HG03571 (cell line): Measurements from ENCODE around the gene LUZP1.
"Not testable (repeated sequence)": the region's sequence is repeated elsewhere in the genome, so short reads cannot be mapped to it uniquely, and the experiment has no call there.

Experiments used
- ATAC-seq: cut with Tn5 transposase; IDR thresholded peaks from one replicate; pipeline ENCODE4 v1.9.1; 2021; ENCODE audit not compliant: unreplicated experiment

Gene LUZP1

DNA sequence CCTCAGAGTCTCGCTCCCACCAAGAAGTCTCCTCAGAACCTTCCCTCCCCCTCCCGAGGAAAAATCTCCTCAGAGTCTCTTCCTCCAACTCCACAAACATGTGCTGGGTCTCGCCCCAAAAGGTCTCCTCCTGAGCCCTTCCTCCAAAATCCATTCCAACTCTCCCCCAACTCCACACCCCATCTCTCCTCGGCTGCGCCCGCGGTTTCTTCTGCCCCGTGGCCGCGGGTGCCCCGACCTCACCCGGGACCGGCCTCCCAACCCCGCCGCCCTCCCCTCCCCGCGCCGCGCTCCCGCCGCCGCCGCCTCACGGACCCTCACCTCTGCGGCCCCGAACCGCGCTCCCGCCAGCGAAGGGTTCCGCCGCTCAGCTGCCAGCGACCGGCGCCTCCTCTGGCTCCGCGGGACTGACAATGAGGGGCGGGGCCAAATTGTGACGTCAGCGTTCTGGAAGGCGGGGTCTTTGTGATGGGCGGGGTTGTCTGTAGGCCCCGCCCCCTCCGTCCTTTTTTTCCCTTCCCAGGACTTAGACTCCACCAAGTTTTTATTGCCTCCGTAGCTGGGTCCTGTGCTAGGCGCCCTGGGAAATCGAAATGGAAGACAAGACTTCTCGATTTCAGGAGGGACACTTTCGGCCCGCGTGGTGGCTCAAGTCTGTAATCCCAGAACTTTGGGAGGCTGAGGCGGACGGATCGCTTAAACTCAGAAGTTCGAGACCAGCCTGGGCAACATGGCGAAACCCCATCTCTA is at the start of gene LUZP1:
LUZP1 (minus strand) TSS at position 412 of the 750 bp plus-strand sequence.
- no peak for ATAC-seq

DNA sequence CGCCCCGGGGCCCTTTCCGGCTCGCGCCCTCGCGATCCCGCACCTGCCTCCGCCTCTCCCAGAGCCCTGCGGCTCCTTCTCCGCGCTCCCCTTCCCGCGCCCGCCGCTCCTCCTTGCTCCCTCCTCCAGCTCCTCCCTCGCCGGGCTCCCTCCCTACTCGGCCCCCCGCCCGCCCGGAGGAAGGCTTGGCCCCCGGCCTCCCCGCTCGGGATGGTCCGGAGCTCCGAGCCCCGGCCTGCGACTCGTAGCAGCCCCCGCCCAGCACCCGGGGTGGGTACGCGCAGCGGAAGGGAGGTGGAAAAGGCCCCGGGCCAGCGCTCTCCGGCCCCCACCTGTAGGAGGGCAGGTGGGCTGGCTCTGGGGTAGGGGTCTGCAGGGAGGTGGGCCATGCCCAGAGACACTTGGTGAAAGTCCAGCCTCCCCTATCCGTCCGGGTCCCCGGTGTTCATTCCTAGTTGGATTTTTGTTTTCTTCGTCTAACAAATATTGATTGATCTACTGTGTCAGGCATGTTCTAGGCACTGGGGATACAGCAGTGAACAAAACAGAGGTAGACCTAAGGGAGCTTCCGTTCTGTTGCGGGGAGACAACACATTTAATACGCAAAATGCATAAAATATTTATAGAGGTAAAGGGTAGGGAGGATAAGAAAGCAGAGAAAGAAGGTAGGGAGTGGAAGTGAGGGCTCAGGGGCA is 48.9 kb upstream of the LUZP1 start, which contains the start of gene HTR1D:
HTR1D (minus strand) TSS at position 82 of the 695 bp plus-strand sequence. CDS start 23,283 bp downstream, outside the sequence.
- ATAC-seq = no peak

GRCh38 chr1:23216771-23217420 is 48.2 kb upstream of the LUZP1 start:
- no peak for ATAC-seq

DNA sequence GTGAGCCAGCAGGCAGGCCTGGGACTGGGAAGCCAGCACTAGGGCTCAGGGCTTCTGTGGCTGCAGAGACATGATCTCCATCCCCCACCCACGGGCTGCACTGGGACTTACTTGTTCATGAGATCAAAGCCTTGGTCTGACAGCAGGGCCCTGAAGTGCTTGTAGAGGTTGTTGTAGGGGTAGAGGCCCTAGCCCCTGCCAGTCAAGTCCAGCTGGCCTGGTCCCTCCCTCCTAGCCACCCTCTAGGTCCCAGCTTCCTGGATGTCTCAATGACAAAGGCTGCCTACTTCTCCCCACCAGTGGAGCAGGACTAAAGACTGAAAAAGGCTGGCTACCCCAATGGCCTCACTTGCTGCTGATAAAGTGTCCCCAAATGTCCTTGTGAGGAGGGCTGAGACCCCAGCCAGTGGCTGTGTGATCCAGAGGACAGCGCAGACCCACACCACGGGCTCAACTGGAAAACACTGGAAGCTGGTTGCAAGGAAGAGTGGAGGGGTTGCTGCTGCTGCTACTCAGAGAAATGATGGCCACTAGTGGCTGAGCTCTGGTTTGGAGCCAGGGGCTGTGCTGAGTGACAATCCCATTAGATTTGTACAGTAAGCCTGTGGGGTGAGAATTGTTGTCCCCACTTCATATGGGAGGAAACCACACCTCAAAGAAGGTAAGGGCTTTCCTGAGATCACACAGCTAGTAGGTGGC is 47.2 kb upstream of the LUZP1 start:
- no peak for ATAC-seq

- no peak for ATAC-seq
These were observed 46.6 kb upstream of the LUZP1 start for GRCh38 chr1:23215291-23215690.

DNA sequence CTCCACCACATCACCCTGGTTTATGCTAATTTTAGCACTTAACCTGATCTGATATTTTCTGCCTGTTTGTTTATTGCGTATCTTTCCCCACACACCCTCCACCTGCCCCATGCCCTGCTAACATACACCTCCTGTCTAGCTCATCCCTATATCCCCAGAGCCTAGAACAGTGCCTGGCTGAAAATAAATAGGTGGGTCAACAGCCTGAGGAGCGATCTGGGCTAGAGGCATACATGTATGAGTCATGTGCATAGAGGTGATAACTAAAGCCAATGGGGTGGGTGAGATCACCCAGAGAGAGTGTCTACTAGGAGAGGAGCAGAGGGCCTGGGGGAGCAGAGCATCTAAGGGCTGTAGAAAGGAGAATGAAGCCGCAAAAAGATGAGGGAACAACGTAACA is 46.0 kb upstream of the LUZP1 start:
- no peak for ATAC-seq

DNA sequence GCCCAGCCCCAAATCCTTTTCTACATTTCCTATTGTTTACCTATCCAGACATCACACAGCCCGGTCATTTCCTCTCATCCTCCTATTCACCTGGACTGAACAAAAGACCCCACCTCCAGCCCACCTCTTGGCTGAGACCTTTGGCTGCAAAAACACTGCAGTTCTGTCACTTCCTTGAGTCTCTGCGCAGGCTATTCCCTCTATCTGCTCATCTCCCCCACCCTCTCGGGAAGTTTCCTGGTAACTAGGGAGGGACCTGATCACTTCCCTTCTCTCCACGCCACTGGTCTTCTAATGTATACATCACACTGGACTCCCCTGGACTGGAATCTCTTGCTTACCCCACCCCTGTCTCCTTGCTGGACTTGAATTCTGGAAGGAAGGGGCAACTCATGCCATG is 43.3 kb upstream of the LUZP1 start:
- no peak for ATAC-seq

DNA sequence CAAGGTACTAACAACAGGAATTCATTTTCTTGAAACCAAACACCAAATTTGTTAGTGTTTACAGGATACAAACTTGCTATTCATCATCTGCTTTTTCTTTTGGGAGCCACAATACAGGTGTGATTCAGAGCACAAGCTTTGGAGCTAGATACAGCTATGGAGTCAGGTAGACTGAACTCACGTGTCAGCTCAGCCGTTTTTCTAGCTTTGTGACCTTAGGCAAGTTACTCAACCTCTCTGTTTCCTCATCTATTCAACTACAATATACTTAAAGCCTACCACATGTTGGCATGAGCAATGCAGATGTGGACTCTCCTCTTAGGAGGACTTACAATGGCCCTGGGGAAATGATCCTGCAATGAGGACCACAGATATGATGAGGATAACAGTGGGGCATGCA is 42.3 kb upstream of the LUZP1 start:
- no peak for ATAC-seq

GRCh38 chr1:23210351-23210785 is 41.7 kb upstream of the LUZP1 start:
- no peak for ATAC-seq

DNA sequence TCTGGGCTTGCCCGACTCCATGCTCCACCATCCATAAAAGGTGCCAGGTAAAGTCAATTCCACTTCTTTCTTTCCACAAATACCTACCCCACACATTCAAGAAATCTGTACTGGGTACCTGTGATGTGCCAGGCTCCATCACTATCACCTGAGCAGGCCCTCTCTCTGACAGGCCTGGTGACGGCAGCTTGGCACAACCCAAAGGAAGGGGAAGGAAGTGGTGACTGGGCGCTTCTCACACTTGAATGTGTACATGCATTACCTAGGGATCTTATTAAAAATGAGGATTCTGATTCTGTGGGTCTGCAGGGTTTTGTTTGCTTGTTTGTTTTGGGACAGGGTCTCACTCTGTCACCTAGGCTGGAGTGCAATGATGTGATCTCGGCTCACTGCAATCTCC is 41.1 kb upstream of the LUZP1 start:
- no peak for ATAC-seq

- no peak for ATAC-seq
These were observed 39.9 kb upstream of the LUZP1 start for GRCh38 chr1:23208527-23208926.

GRCh38 chr1:23207733-23208132 is 39.1 kb upstream of the LUZP1 start:
- not testable (repeated sequence) for ATAC-seq

DNA sequence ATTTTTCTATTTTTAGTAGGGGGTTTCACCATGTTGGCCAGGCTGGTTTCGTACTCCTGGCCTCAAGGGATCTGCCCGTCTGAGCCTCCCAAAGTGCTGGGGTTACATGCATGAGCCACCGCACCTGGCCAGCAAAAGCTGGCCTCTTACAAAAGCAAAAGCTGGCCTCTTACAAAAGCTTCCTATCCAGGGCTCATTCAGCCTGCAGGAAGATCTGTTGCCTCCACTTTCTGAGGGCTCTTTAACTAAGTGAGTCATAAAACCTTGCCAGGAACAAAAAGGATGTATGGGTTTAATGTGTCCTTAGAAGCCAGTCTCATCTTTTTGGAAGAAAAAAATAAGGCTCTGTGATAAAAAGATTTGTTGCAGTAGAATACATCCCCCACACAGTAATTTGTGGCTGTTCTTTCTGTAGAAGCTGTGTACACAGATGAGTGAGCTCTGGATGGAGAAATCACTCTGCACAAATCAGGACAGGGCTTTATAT is 33.6 kb upstream of the LUZP1 start:
- no peak for ATAC-seq

- no peak for ATAC-seq
These were observed 32.2 kb upstream of the LUZP1 start for GRCh38 chr1:23200883-23201282.

- ATAC-seq = no peak
These were observed 29.7 kb upstream of the LUZP1 start for GRCh38 chr1:23198373-23198772.

- ATAC-seq = no peak
These were observed 28.1 kb upstream of the LUZP1 start for GRCh38 chr1:23196627-23197328.

DNA sequence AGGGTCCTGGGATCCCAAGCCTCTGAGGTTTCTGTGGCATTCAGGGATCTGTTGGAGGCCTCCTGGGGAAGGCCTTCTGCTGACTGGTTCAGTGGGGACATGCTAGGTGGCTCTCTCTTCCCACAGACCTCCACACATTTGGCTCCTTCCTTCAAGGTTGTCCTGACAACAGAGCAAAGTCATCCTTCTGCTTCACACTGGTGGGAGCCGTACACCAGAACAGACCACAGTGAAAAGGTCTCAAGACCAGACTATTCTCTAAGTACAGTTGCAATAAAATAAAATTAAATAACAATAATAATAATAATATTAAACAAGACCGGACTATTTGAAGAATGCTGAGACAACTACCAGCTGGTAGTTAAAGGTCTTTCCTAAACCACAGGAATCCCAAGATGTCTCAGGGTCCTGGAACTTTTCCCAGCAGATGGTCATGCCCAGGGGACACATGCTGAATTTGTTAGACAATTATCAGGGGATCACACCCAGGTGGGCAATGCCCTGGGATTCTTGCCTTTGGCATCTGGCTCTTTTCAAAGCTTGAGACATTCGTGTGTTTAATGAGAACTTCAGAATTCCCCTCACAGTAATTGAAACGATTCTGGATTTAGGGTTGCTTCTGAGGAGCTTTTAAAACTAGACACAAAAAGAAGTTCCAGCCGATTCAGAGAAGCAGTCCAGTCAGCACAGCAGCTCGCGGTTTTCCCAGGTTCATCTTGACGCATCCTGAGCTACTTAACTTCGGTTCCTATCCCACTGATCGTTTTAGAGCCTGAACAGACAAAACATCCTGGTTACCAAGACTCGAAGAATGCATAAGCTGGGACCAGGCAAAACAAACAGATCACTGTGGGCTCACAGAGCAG is 25.7 kb upstream of the LUZP1 start:
- ATAC-seq = no peak

- ATAC-seq = no peak
These were observed 24.9 kb upstream of the LUZP1 start for GRCh38 chr1:23193391-23194118.

GRCh38 chr1:23191199-23191598 is 22.5 kb upstream of the LUZP1 start:
- ATAC-seq = no peak
